ENCODE results near the gene POLE.

GRCh38 chr12:132723015-132723763 is 36.0 kb upstream of the POLE start:
- TF ChIP-seq CTCF (IDR thresholded peaks at IDR 0.05) (no peak), POLR2A (IDR thresholded peaks at IDR 0.05) (no peak)

Measured in heart left ventricle (tissue), 13 donors.